ENCODE results near the gene RCE1.
A peak's percentile ranks its signal among the peaks of the same experiment; 100 is the strongest.

The RCE1 gene

DNA sequence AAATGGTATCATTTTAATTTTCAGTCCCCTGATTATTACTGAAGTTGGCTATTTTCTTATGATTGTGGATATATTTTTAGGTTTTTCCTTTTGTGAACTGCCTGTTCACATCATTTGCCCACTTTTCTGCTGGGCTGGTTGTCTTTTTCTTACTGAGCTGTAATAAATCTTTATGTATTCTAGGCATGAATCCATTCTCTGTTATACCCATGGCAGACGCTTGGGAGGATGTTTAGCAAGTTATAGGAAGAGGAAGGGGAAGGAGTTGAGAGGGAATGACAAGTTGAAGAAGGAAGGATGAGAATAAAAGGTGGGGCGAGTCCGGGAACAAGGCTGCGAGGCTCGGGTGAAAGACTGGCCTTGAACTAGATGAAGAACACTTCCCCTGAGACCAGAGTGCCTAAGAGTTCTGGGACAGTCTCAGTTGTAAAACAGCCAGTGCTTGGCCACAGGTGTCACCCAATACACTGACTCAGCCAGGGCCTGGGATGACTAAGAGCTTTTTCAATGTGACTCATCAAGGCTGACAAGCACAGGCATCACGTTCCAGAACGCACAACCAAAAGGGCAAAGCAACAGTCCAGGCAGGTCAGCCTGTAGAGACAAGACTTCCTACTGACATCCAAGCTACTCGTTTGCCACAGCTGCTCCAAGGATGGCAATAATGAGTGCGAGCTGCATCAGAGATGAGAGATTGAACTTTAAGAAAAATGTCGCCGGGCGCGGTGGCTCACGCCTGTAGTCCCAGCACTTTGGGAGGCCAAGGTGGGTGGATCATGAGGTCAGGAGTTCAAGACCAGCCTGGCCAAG, 48.8 kb downstream of the RCE1 start:
- peak; percentile 20 for DNase-seq

- no peak for DNase-seq
Measured at GRCh38 chr11:66892911-66893310, 49.7 kb downstream of the RCE1 start.

DNA sequence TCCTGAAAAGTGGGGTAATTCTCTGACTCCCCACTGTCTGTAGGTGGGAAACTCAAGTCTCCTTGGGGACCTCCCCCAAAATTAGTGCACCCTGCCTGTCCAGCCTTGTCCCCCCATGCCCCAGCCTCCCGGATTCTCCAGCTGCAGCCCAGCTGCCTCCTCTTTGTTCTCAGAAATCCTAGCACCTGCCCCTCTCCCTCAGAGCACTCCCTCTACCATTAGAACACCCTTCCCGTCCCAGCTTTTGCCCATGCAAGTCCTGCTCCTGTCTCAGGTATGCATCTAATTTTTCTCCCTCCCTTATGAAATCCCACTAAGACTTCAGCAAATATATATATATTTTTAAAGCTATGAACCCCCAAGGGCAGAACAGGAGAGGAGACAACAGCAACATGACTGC, 50.9 kb downstream of the RCE1 start:
- no peak for DNase-seq
